SK-MEL-5 (cell line): ENCODE measurements around the gene IQCH. TPM values are rescaled to one million over a fixed set of nuclear protein-coding genes. Genes with fewer than 3 reads are reported as not detected.

ENCODE experiments used
- DNase-seq: peaks from one replicate; pipeline ENCODE4 v3.0.0-alpha.2; 2016; ENCODE audit warnings: low read depth, low spot score
- in situ Hi-C: cut with HindIII; loops from 2 replicates; pipeline ENCODE4 v1.10.0; 2016; ENCODE audit warnings: low sequenced_read_pairs, high pct_unique_total_duplicates, low pct_unique_long_range_greater_than_20kb
- total RNA-seq: library from RNA; depleted of rRNA; stranded (reverse); fragments of >200 nt; shearing (Covaris generic); gene quantifications from 2 replicates; pipeline ENCODE4 v1.2.3, GENCODE V29; 2014

IQCH gene
- total RNA-seq, 1 experiment from 2014 or later, result 4.6 TPM

GRCh38 chr15:67481680-67482079, 227.1 kb downstream of the IQCH start:
- in situ Hi-C loops, result no loop called here
- no peak for DNase-seq

GRCh38 chr15:67495585-67495984, 241.0 kb downstream of the IQCH start:
- in situ Hi-C loops, result no loop called here

GRCh38 chr15:67501177-67501835, 246.7 kb downstream of the IQCH start:
- in situ Hi-C loops, result no loop called here
- peak; percentile 53 for DNase-seq

More at GRCh38 chr15:67495585-67495984, 241.0 kb downstream of the IQCH start:
- no peak for DNase-seq

- in situ Hi-C loops, result no loop called here
Observed at GRCh38 chr15:67501836-67502461, 247.4 kb downstream of the IQCH start.

GRCh38 chr15:67504056-67504455, 249.5 kb downstream of the IQCH start:
- in situ Hi-C loops, result no loop called here
- no peak for DNase-seq

More at GRCh38 chr15:67501836-67502461, 247.4 kb downstream of the IQCH start:
- DNase-seq, result no peak

GRCh38 chr15:67504796-67505195, 250.2 kb downstream of the IQCH start:
- in situ Hi-C loops, result no loop called here
- no peak for DNase-seq

- no peak for DNase-seq
- in situ Hi-C loops, result no loop called here
Observed at GRCh38 chr15:67505675-67506572, 251.3 kb downstream of the IQCH start.

- no peak for DNase-seq
- in situ Hi-C loops, result no loop called here
Observed at GRCh38 chr15:67506775-67507747, 252.5 kb downstream of the IQCH start.

- in situ Hi-C loops, result no loop called here
- DNase-seq, result no peak
Observed at GRCh38 chr15:67508407-67508806, 253.8 kb downstream of the IQCH start.

GRCh38 chr15:67509918-67510317, 255.3 kb downstream of the IQCH start:
- DNase-seq, result no peak
- in situ Hi-C loops, result no loop called here

GRCh38 chr15:67510597-67511190, 256.1 kb downstream of the IQCH start:
- DNase-seq, result no peak

GRCh38 chr15:67511606-67512005, 257.0 kb downstream of the IQCH start:
- DNase-seq, result no peak
- in situ Hi-C loops, result no loop called here

More at GRCh38 chr15:67510597-67511190, 256.1 kb downstream of the IQCH start:
- in situ Hi-C loops, result no loop called here

- peak; percentile 35 for DNase-seq
- in situ Hi-C loops, result no loop called here
Observed at GRCh38 chr15:67512140-67512539, 257.6 kb downstream of the IQCH start.

- in situ Hi-C loops, result no loop called here
- DNase-seq, result no peak
Observed at GRCh38 chr15:67512933-67513714, 258.5 kb downstream of the IQCH start.

GRCh38 chr15:67515090-67515489, 260.5 kb downstream of the IQCH start:
- in situ Hi-C loops, result no loop called here
- no peak for DNase-seq

- in situ Hi-C loops, result no loop called here
- no peak for DNase-seq
Observed at GRCh38 chr15:67515557-67515956, 261.0 kb downstream of the IQCH start.
